HG03442 (cell line): ENCODE measurements around the gene TC2N.
"Not testable (repeated sequence)": the region's sequence is repeated elsewhere in the genome, so short reads cannot be mapped to it uniquely, and the experiment has no call there.

ENCODE experiments used
- ATAC-seq: cut with Tn5 transposase; IDR thresholded peaks from one replicate; pipeline ENCODE4 v1.9.1; 2021; ENCODE audit warnings: mild to moderate bottlenecking, moderate library complexity; ENCODE audit not compliant: unreplicated experiment

TC2N gene

DNA sequence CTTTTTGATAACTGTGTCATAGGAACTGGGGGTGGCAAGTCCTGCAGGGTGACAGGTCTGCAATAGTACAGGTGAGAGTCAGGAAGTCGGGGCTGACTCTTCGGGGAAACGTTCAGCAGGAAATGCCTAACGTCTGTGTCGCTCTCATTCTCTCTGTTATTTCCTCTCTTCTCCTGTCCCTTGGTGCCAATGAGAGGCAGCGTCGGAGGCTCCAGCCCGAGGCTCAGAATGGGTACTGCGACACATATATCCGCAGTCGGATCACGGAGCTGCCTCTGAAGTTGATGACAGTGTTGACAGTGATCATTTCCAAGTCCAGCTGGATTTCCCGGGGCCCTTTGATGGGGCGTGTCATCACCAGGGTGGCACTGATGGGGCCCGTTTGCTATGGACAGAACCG is 2.7 kb upstream of the TC2N start:
- ATAC-seq = no peak

DNA sequence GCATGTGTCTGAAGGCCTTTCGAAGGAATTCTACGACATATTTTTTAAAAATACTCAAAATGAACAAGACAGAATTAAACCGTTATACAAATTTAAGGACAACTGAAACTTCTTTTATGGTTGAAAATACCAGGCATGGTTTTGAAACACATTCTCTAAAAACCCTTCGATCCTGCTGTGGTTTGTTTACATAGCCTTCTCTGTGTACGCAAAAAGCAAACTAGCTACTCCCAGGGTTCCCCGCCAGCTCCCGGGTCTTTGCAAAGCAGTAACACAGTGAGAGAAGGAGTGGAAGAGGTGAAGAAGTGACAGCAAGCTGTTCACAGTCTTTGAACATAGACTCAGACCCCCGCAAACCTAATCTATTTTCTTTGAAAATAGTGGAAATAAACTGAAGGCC is 2.2 kb upstream of the TC2N start:
- ATAC-seq = no peak

DNA sequence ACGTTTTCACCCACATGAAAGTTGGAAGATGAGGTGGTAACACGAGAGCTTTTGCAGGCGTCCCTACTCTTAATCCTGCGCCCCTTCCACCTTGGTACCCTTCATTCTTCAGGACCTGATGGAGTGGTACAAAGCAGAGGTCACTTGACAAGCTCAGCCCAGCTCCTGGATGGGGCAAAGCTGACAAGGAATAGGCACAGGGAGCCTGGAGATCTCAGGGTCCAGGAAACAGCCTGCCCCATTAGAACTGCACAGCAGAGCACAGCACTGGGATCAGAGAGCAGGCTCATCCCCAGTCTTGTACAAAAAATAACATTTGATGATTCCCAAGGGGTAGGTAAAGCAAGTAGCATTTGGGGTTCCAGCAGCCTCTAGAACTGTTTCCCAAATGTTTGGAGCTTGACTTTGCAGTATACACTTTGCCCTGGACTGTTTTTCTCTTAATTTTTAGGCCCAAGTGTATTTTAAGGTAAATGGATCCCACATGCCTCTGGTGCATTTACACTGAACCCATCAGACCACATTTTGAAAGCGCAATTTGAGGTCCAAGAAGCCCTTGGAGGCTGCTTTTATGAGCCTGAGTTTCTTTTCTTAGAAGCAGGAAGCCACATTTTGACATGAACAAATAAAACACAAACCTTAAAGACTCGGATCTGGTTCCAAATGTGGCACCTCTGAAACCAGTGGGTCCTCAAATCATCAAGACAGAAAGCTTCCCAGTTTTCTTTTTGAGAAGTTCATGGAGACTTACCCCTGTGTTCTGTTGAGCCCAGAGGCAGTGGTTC is 633 bp downstream of the TC2N start:
- ATAC-seq = no peak

DNA sequence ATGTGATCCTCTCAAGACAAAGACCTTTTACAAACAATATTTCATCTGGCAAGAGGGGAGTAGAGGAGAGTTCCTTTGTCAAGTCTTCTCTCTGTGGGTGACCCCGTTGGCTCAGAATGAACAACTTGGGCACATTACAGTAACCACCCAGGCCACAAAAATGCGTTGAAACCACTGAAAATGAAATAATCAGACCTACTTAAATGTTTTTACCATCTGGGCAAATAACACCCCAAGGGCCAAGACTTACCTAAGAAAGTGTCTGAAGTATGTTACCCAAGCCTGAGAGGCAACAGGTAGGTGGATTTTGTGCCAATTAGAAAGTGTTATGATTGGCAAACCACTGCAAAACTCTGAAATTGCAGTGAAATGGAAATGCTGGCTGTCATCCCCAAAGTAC is 1.3 kb downstream of the TC2N start:
- ATAC-seq = no peak

GRCh38 chr14:91862417-91862816 is 4.9 kb downstream of the TC2N start:
- no peak for ATAC-seq

DNA sequence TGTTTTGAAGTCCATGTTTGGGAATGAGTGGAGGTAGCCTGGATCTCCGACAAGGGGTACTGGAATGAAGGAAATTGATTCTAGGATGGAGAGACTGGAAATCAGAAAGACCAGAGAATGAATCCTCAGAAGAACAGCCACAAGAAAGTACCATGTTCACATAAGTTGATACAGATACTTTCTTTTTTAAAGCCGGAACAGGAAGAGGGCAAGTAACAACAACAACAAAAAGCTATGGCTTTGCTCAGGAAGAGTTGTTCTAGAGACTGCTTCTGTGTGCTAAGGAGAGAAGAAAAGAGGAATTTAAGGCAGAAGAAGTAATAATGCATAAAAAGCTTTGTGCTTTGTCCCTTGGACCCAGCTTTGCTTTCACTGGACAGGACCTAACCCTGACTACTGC is 6.2 kb downstream of the TC2N start:
- no peak for ATAC-seq

GRCh38 chr14:91860238-91860637 is 7.1 kb downstream of the TC2N start:
- no peak for ATAC-seq

- peak; percentile 67 for ATAC-seq
Measured at GRCh38 chr14:91858536-91859275, 8.6 kb downstream of the TC2N start.

DNA sequence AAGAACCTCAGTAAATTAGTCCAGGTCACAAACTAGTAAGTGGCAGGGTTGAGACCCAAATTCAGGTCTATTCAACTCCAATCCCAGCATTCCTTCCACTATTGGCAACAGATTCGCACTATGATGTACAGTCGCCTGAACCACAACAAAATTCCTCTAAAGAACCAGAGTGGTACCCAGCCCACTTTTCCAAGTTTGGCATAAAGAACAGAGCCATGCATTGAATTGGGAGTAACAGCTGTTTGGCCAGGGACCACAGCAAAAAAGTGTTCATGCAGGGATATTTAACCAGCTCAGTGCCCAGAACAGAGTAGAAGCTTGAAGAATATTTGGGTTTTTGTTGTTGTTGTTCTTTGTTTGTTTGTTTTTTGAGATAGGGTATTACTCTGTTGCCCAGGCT is 9.7 kb downstream of the TC2N start:
- no peak for ATAC-seq

DNA sequence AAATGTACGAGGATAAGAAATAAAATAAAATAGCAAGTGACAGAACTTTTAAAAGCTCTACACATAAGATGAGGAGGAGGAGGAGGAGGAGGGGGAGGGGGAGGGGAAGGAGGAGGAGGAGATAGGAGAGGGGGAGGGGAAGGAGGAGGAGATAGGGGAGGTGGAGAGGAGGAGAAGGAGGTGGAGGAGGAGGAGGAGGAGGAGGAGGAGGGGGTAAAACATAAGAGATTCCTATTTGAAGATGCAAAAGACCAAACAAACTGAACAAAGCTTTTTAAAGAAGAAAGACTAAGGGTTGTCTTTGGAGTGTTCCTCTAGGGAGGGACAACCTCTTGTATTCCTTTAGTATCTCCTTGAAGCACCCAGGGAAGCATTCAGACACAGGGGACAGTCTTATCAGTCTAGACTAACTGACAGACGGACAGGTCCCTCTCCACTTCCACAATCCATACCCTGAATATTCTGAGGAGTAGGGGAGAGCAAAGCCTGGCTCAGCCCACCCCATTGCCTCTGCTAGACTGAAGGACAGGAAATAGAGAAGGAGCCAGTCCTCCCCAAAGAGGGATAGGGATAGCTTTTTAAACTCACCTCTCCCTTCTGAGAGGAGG is 12.9 kb downstream of the TC2N start:
- ATAC-seq = no peak

DNA sequence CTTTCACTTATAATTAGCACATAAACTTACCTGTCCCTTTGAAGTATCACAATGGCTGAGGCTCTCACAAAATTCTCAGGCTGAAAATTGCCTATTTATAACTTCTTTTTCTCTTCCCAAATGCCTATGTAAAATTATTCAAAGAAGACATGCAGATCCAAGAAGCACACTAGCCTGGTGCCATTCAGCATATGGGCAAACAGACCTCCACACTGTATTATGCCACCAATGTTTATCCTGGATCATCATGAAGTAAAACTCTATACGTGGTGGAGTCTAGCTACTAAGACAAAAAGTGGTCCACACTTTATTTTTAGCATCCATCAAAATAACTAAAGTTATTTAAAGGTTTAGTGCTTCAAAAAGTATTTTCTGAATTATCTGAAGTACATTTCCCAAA is 15.8 kb downstream of the TC2N start:
- no peak for ATAC-seq

DNA sequence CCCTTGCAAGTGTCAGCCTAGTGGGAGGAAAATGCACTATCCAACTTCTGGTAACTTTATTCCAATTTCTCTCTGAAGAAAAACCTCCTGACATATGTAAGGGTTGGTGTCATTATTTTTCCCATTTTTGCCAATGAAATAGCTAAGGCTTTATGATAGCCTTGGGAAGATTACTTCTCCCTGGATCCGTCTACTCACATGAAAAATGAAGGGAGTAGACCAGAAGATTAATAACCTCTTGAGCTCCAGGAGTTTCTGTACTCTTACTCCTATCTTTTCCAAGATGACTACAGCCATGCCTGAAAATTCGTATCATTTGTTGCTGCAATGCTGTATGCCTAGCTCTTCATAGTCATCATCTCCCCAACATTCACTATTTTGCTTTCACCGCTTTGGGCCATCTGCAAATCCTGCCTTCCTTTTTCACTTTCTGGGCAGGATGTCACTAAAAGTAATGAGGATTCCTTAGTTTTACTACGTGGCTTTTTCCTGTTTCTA is 18.8 kb downstream of the TC2N start:
- no peak for ATAC-seq

GRCh38 chr14:91847693-91848092 is 19.6 kb downstream of the TC2N start:
- ATAC-seq = no peak

- ATAC-seq = no peak
Measured at GRCh38 chr14:91845652-91846051, 21.7 kb downstream of the TC2N start.

DNA sequence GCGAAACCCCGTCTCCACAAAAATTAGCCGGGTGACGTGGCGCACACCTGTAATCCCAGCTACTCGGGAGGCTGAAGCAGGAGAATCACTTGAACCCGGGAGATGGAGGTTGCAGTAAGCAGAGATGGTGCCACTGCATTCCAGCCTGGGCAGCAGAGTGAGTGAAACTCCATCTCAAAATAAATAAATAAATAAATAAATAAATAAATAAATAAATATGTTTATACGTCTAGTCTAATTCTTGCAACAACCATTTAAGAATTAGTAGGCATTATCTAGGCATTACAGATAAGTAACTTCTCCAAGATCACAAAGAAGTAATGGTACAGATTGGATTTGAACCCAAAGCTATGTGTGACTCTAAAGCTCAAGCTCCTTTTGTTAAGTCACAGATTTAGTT is 22.3 kb downstream of the TC2N start:
- ATAC-seq = not testable (repeated sequence)

DNA sequence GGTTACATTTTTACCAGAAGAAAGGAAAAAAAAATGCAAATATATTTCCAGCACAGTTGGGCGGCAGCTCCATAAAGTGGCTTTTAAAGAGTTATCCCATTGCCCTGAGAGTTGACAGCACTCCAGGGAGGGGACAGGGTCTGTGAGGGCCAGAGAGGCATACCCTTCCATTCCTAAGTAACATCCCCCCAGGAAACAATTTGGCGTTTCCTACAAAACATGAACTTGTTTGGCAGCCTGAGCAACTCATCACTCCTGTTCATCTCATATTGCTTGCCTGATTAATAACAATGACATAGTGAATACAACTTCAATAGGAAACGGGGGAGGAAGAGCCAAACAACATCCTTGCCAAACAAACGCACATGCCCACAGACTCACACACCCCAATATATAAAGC is 23.3 kb downstream of the TC2N start:
- no peak for ATAC-seq

- ATAC-seq = no peak
Measured at GRCh38 chr14:91843437-91843836, 23.9 kb downstream of the TC2N start.

- no peak for ATAC-seq
Measured at GRCh38 chr14:91841065-91841464, 26.3 kb downstream of the TC2N start.

DNA sequence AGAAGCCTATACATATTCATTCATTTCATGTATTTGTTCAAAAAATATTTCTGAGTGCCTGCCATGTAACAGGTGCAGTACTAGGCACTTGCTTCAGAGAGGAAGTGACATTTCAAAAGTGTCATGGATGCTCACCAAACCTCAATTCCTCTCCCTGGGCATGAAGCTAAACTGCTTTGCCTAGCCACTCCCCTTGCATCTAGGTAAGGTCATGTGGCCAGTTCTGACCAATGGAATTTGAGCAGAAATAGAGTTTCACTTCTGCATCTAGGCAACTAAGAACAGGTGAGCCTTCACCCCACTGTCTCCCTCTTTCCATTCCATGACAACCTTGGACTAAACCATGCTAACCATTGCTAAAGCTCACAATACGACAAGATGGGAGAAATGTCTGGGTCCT is 27.6 kb downstream of the TC2N start:
- ATAC-seq = no peak

DNA sequence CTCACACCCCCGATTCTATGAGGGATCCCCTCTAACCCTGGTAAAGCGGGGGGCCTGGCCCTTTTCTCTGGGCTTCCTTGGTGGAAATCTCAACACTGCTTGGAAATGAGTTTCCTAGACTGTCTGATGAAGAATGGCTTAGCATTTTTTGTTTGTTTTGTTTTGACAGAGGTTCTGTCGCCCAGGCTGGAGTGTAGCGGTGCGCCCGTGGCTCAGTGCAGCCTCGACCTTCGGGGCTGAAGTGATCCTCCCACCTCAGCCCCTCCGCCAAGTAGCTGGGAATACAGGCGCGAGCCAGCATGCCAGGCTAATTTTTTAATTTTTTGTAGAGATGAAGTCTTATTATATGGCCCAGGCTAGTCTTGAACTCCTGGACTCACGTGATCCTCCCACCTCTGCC is 30.3 kb downstream of the TC2N start:
- ATAC-seq = no peak

DNA sequence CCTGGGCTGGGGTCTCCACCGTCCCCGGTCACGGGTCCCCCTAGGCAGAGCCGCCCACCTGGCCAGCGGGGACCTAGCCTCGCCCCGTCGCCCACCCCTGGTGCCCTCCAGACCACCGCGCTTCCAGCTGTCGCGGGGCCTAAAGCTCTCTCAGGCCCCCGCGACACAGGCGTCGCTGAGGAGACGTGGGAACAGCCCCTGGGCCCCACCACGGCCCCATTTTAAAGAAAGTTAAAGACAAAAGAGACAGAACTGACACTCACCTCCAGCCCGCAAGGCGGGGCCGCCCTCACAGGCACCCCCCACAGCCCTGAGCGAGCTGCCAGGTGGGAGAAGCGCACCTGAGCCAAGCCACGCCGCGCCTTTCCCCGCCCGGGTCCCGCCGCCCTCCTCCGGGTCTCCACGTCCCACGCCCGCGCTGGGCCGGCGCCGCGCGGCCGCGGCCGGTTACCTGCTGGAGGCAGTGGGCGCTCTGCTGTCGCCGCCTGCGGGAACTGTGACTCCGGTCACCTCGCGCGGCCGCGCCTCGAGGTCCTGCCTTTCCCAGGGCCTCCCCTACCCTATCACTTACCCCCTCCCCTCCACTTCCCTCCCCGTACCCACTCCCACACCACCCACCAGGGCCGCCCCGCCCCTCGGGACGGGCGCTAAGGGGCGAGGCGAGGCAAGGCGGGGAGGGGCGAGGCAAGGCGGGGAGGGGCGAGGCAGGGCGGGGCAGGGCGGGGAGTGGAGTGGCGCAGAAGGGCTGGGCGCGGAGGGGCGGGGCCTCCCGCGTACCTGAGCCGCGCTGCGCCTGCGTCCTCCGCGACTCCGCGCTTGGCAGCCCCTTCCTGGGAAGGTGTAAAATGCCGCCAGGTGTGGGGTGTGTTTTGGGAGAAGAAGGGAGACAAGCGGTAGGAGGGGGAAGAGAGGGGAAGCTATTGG is 31.2 kb downstream of the TC2N start:
- peak; percentile 45 for ATAC-seq
